ENCODE results near the gene UMODL1. TPM values are rescaled to one million over a fixed set of nuclear protein-coding genes. Genes with fewer than 3 reads are reported as not detected.

UMODL1 gene
- total RNA-seq, 2 experiments from 2014 or later: 0.42 to 0.49 TPM

GRCh38 chr21:42068256-42068545, 2.9 kb upstream of the UMODL1 start:
- no peak for TF ChIP-seq CTCF (IDR thresholded peaks at IDR 0.05)
- intact Hi-C loops (cut with DNase I, micrococcal nuclease): loop anchor here in 1 of 2 experiments (10.0 kb wide), 1 partner anchor 167 kb away; no protein-coding TSS in a partner anchor
- Histone ChIP-seq H3K9me3 (ENCODE audit: control insufficient read depth in 1 of 2, insufficient read depth in 1 of 2, low read length in 2 of 2) (no peaks in the 10 kb centered on the region), H3K4me3 (ENCODE audit: low read length) (no peak overlapping the region), H3K27ac (ENCODE audit: low read depth in 1 of 2, low read length in 2 of 2) (no peak overlapping the region), H3K27me3 (ENCODE audit: control insufficient read depth in 1 of 2, insufficient read depth in 2 of 2, low read length in 2 of 2) (no peaks in the 10 kb centered on the region), H3K4me1 (ENCODE audit: insufficient read depth, low read length) (peaks cover 21% of the 10 kb centered on the region), H3K36me3 (ENCODE audit: insufficient read depth, low read length) (no peaks in the 10 kb centered on the region)
- ChIA-PET CTCF (no interaction called here), POLR2A (no interaction called here)
- peaks cover 28% of the 10 kb centered on the region for H3K4me1 Mint-ChIP-seq (ENCODE audit: low read depth)
- no peak overlapping the region for H3K4me3 Mint-ChIP-seq
- no peaks in the 10 kb centered on the region for H3K9me3 Mint-ChIP-seq
- no peak for DNase-seq
- H3K27ac Mint-ChIP-seq: no peak overlapping the region
- no peaks in the 10 kb centered on the region for H3K27me3 Mint-ChIP-seq
- no peak for ATAC-seq (ENCODE audit: poor library complexity)
- H3K36me3 Mint-ChIP-seq (ENCODE audit: low read depth): no peaks in the 10 kb centered on the region

- Histone ChIP-seq H3K4me3 (ENCODE audit: low read length) (no peak overlapping the region), H3K27me3 (ENCODE audit: control insufficient read depth in 1 of 2, insufficient read depth in 2 of 2, low read length in 2 of 2) (no peaks in the 10 kb centered on the region), H3K9me3 (ENCODE audit: control insufficient read depth in 1 of 2, insufficient read depth in 1 of 2, low read length in 2 of 2) (no peaks in the 10 kb centered on the region), H3K36me3 (ENCODE audit: insufficient read depth, low read length) (no peaks in the 10 kb centered on the region), H3K4me1 (ENCODE audit: insufficient read depth, low read length) (peaks cover 21% of the 10 kb centered on the region), H3K27ac (ENCODE audit: low read depth in 1 of 2, low read length in 2 of 2) (no peak overlapping the region)
- intact Hi-C loops (cut with DNase I, micrococcal nuclease): loop anchor here in 1 of 2 experiments (10.0 kb wide), 1 partner anchor 166 kb away; no protein-coding TSS in a partner anchor
- no peak overlapping the region for H3K4me3 Mint-ChIP-seq
- no peak overlapping the region for H3K27ac Mint-ChIP-seq
- CTCF ChIA-PET: no interaction called here
- H3K36me3 Mint-ChIP-seq (ENCODE audit: low read depth): no peaks in the 10 kb centered on the region
- no peak for DNase-seq
- H3K27me3 Mint-ChIP-seq: no peaks in the 10 kb centered on the region
- no peak for TF ChIP-seq CTCF (IDR thresholded peaks at IDR 0.05)
- peaks cover 29% of the 10 kb centered on the region for H3K4me1 Mint-ChIP-seq (ENCODE audit: low read depth)
- H3K9me3 Mint-ChIP-seq: no peaks in the 10 kb centered on the region
- POLR2A ChIA-PET: no interaction called here
- ATAC-seq (ENCODE audit: poor library complexity): no peak
Measured at GRCh38 chr21:42068592-42068991, 2.5 kb upstream of the UMODL1 start.

GRCh38 chr21:42069327-42069726, 1.8 kb upstream of the UMODL1 start:
- Histone ChIP-seq H3K4me3 (ENCODE audit: low read length) (no peak overlapping the region), H3K9me3 (ENCODE audit: control insufficient read depth in 1 of 2, insufficient read depth in 1 of 2, low read length in 2 of 2) (no peaks in the 10 kb centered on the region), H3K36me3 (ENCODE audit: insufficient read depth, low read length) (no peaks in the 10 kb centered on the region), H3K27ac (ENCODE audit: low read depth in 1 of 2, low read length in 2 of 2) (no peak overlapping the region), H3K4me1 (ENCODE audit: insufficient read depth, low read length) (peaks cover 16% of the 10 kb centered on the region), H3K27me3 (ENCODE audit: control insufficient read depth in 1 of 2, insufficient read depth in 2 of 2, low read length in 2 of 2) (no peaks in the 10 kb centered on the region)
- no peak for TF ChIP-seq CTCF (IDR thresholded peaks at IDR 0.05)
- CTCF ChIA-PET: no interaction called here
- H3K36me3 Mint-ChIP-seq (ENCODE audit: low read depth): no peaks in the 10 kb centered on the region
- ATAC-seq (ENCODE audit: poor library complexity) (no peak), DNase-seq (peak in 1 of 14 experiments; percentile 19)
- no peak overlapping the region for H3K4me3 Mint-ChIP-seq
- H3K27me3 Mint-ChIP-seq: no peaks in the 10 kb centered on the region
- H3K27ac Mint-ChIP-seq: no peak overlapping the region
- intact Hi-C loops (cut with DNase I, micrococcal nuclease): loop anchor here in 1 of 2 experiments (10.0 kb wide), 1 partner anchor 165 kb away; no protein-coding TSS in a partner anchor
- peaks cover 24% of the 10 kb centered on the region for H3K4me1 Mint-ChIP-seq (ENCODE audit: low read depth)
- H3K9me3 Mint-ChIP-seq: no peaks in the 10 kb centered on the region
- POLR2A ChIA-PET: no interaction called here

Data from CD4-positive, alpha-beta T cell (primary cell).